Measurements from ENCODE around the gene FANCD2.
"Not testable (repeated sequence)": the region's sequence is repeated elsewhere in the genome, so short reads cannot be mapped to it uniquely, and the experiment has no call there.

FANCD2 gene

GRCh38 chr3:10006048-10006761 lies 20.0 kb upstream of the FANCD2 start:
- H3K36me3 ChIP-seq: no peaks in the 10 kb centered on the region
- DNase-seq: no peak
- no peak for TF ChIP-seq CTCF (IDR thresholded peaks at IDR 0.05; ENCODE audit: low read depth, low read length)
- H3K27me3 ChIP-seq: no peaks in the 10 kb centered on the region
- no peaks in the 10 kb centered on the region for H3K4me1 ChIP-seq
- H3K4me3 ChIP-seq (ENCODE audit: low read depth, low read length): no peak overlapping the region
- H3K9me3 ChIP-seq: no peaks in the 10 kb centered on the region

GRCh38 chr3:10006762-10007090 lies 19.5 kb upstream of the FANCD2 start:
- DNase-seq: no peak
- no peaks in the 10 kb centered on the region for H3K27me3 ChIP-seq
- no peaks in the 10 kb centered on the region for H3K36me3 ChIP-seq
- no peak overlapping the region for H3K4me3 ChIP-seq (ENCODE audit: low read depth, low read length)
- TF ChIP-seq CTCF (IDR thresholded peaks at IDR 0.05; ENCODE audit: low read depth, low read length): no peak
- H3K4me1 ChIP-seq: no peaks in the 10 kb centered on the region
- H3K9me3 ChIP-seq: no peaks in the 10 kb centered on the region

GRCh38 chr3:10007126-10007782 lies 19.0 kb upstream of the FANCD2 start:
- no peak overlapping the region for H3K4me3 ChIP-seq (ENCODE audit: low read depth, low read length)
- H3K9me3 ChIP-seq: no peaks in the 10 kb centered on the region
- no peaks in the 10 kb centered on the region for H3K36me3 ChIP-seq
- no peak for TF ChIP-seq CTCF (IDR thresholded peaks at IDR 0.05; ENCODE audit: low read depth, low read length)
- H3K4me1 ChIP-seq: no peaks in the 10 kb centered on the region
- no peak for DNase-seq
- no peaks in the 10 kb centered on the region for H3K27me3 ChIP-seq

- H3K36me3 ChIP-seq; H3K9me3 ChIP-seq; H3K27me3 ChIP-seq; H3K4me3 ChIP-seq (ENCODE audit: low read depth, low read length); H3K4me1 ChIP-seq; DNase-seq: not testable (repeated sequence)
These were observed 18.0 kb upstream of the FANCD2 start for GRCh38 chr3:10008216-10008587.

GRCh38 chr3:10008588-10009344 lies 17.5 kb upstream of the FANCD2 start:
- H3K4me3 ChIP-seq (ENCODE audit: low read depth, low read length): peak overlapping the region; percentile 48
- no peak for TF ChIP-seq CTCF (IDR thresholded peaks at IDR 0.05; ENCODE audit: low read depth, low read length)
- H3K9me3 ChIP-seq: no peaks in the 10 kb centered on the region
- no peaks in the 10 kb centered on the region for H3K4me1 ChIP-seq
- H3K36me3 ChIP-seq: no peaks in the 10 kb centered on the region
- DNase-seq: peak; percentile 73
- H3K27me3 ChIP-seq: no peaks in the 10 kb centered on the region

- no peaks in the 10 kb centered on the region for H3K27me3 ChIP-seq
- TF ChIP-seq CTCF (IDR thresholded peaks at IDR 0.05; ENCODE audit: low read depth, low read length): no peak
- H3K36me3 ChIP-seq: no peaks in the 10 kb centered on the region
- H3K4me3 ChIP-seq (ENCODE audit: low read depth, low read length): peak overlapping the region; percentile 51
- DNase-seq: no peak
- no peaks in the 10 kb centered on the region for H3K9me3 ChIP-seq
- H3K4me1 ChIP-seq: no peaks in the 10 kb centered on the region
These were observed 15.8 kb upstream of the FANCD2 start for GRCh38 chr3:10010421-10010877.
